HCT116 (cell line): ENCODE data around the gene TOMM70. TPM values are rescaled to one million over a fixed set of nuclear protein-coding genes. Genes with fewer than 3 reads are reported as not detected.

Source experiments
- ATAC-seq: fragments of 200-7000 bp; cut with Tn5 transposase; 2 replicates; pipeline ENCODE4 v1.9.1; 2020; ENCODE audit warnings: mild to moderate bottlenecking, moderate library complexity
- BruUV-seq: library from RNA; stranded (reverse); fragments of 400-500 nt; replicated peaks from 2 replicates; lab custom pipeline; 2021; lab: Mats Ljungman, UMichigan
- CTCF ChIA-PET: fragments of 300-600 bp; sonication (Branson Sonifier 250); formaldehyde crosslinking; loops from one replicate; lab custom pipeline; 2021; ENCODE audit warnings: antibody characterized with exemption; lab: Charles Lee
- POLR2A ChIA-PET: fragments of 300-600, 350-600 bp; sonication (Branson Sonifier 250); formaldehyde crosslinking; loops from one replicate; lab custom pipeline; 2021; ENCODE audit warnings: antibody characterized with exemption; lab: Charles Lee
- RAD21 ChIA-PET, 2 experiments: fragments of 300-600 bp; sonication (Branson Sonifier 250); formaldehyde crosslinking; loops; one replicate each; lab custom pipeline; 2023; ENCODE audit warnings: low total read pairs in 2 of 2; ENCODE audit not compliant: uncharacterized antibody in 2 of 2, unreplicated experiment in 2 of 2, low non-redundant PET in 1 of 2; lab: Charles Lee
- DNase-seq: peaks from one replicate; pipeline ENCODE4 v3.0.0-alpha.2; 2010; ENCODE audit warnings: low read depth, low spot score
- H2AFZ ChIP-seq: fragments of 200-600 bp; shearing (Covaris generic), sonication (generic); 2 replicates; pipeline ENCODE4 v1.6.1; 2017; ENCODE audit warnings: low read depth, mixed run types, mixed read lengths, antibody characterized with exemption, low read length; ENCODE audit not compliant: poor library complexity, severe bottlenecking
- H3K27ac ChIP-seq: 2 replicates; pipeline ENCODE4 v1.5.1; 2012; ENCODE audit warnings: low read depth, low read length
- H3K27me3 ChIP-seq: fragments of 200-600 bp; sonication (generic); 2 replicates; pipeline ENCODE4 v1.6.1; 2016; ENCODE audit warnings: mixed run types, low read length, mixed read lengths; ENCODE audit not compliant: insufficient read depth
- H3K36me3 ChIP-seq, 2 experiments: fragments of 200-500 bp in 1 of 2; fragments of 200-600 bp in 1 of 2; sonication (Bioruptor generic) in 1 of 2; sonication (generic) in 1 of 2; 2 replicates each; pipeline versions ENCODE4 v1.5.1 to v1.6.1; 2014 to 2016; ENCODE audit warnings: low read length in 2 of 2, inconsistent platforms in 1 of 2, mixed read lengths in 1 of 2, mixed run types in 1 of 2; ENCODE audit not compliant: insufficient read depth in 2 of 2, control insufficient read depth in 1 of 2
- H3K4me1 ChIP-seq, 2 experiments: fragments of 200-600 bp in 1 of 2; sonication (generic) in 1 of 2; 2 replicates each; pipeline versions ENCODE4 v1.5.1 to v1.6.1; 2012 to 2017; ENCODE audit warnings: low read length in 2 of 2, inconsistent platforms in 1 of 2, mild to moderate bottlenecking in 1 of 2, mixed read lengths in 1 of 2, mixed run types in 1 of 2, moderate library complexity in 1 of 2; ENCODE audit not compliant: insufficient read depth in 2 of 2, control insufficient read depth in 1 of 2
- H3K4me2 ChIP-seq: fragments of 200-600 bp; sonication (generic); 2 replicates; pipeline ENCODE4 v1.6.1; 2017; ENCODE audit warnings: mixed run types, low read length, mixed read lengths
- H3K4me3 ChIP-seq, 2 experiments: fragments of 200-600 bp in 1 of 2; sonication (generic) in 1 of 2; replicated peaks in 1 of 2; 2 replicates each; pipeline ENCODE4 v1.5.1; 2011 to 2016; ENCODE audit warnings: low read length in 2 of 2, control low read depth in 1 of 2, low read depth in 1 of 2, mild to moderate bottlenecking in 1 of 2, mixed read lengths in 1 of 2, mixed run types in 1 of 2
- H3K79me2 ChIP-seq: fragments of 200-600 bp; sonication (generic); 2 replicates; pipeline ENCODE4 v1.6.1; 2017; ENCODE audit warnings: mild to moderate bottlenecking, mixed run types, low read length, moderate library complexity, mixed read lengths; ENCODE audit not compliant: insufficient read depth
- H3K9ac ChIP-seq: fragments of 200-600 bp; sonication (generic); 2 replicates; pipeline ENCODE4 v1.6.1; 2016; ENCODE audit warnings: low read length, mixed read lengths
- H3K9me2 ChIP-seq: fragments of 200-600 bp; sonication (generic), shearing (Covaris generic); 2 replicates; pipeline ENCODE4 v1.6.1; 2017; ENCODE audit warnings: mixed run types, mild to moderate bottlenecking, moderate library complexity; ENCODE audit not compliant: insufficient read depth
- H3K9me3 ChIP-seq, 2 experiments: fragments of 200-500 bp in 1 of 2; fragments of 200-600 bp in 1 of 2; sonication (Bioruptor generic) in 1 of 2; sonication (generic) in 1 of 2; 2 replicates each; pipeline ENCODE4 v1.6.1; 2014 to 2017; ENCODE audit warnings: low read length in 2 of 2, mixed read lengths in 2 of 2, inconsistent platforms in 1 of 2, low read depth in 1 of 2, mild to moderate bottlenecking in 1 of 2, mixed run types in 1 of 2, moderate library complexity in 1 of 2; ENCODE audit not compliant: control insufficient read depth in 1 of 2, insufficient read depth in 1 of 2
- H4K20me1 ChIP-seq: fragments of 200-600 bp; sonication (generic), shearing (Covaris generic); 2 replicates; pipeline ENCODE4 v1.6.1; 2017; ENCODE audit warnings: mixed run types, mild to moderate bottlenecking, moderate library complexity; ENCODE audit not compliant: insufficient read depth
- CBX3 ChIP-seq: IDR thresholded peaks from 2 replicates; pipeline ENCODE4 v1.6.1; 2012; ENCODE audit warnings: low read depth
- EGR1 ChIP-seq: IDR thresholded peaks from 2 replicates; pipeline ENCODE4 v1.6.1; 2012; ENCODE audit warnings: low read depth
- EZH2 ChIP-seq: fragments of 200-600 bp; sonication (generic); IDR thresholded peaks from 2 replicates; pipeline ENCODE4 v1.6.1; 2017; ENCODE audit warnings: antibody characterized with exemption, mixed run types
- EZH2phosphoT487 ChIP-seq: fragments of 200-600 bp; IDR thresholded peaks from 2 replicates; pipeline ENCODE4 v1.6.1; 2018; ENCODE audit warnings: antibody characterized with exemption, borderline replicate concordance
- JUND ChIP-seq: IDR thresholded peaks from 2 replicates; pipeline ENCODE4 v1.6.1; 2012
- RAD21 ChIP-seq: IDR thresholded peaks from 2 replicates; pipeline ENCODE4 v1.6.1; 2012; ENCODE audit warnings: low read depth, mild to moderate bottlenecking
- SIN3A ChIP-seq: IDR thresholded peaks from 2 replicates; pipeline ENCODE4 v1.6.1; 2012; ENCODE audit warnings: low read depth
- SP1 ChIP-seq: IDR thresholded peaks from 2 replicates; pipeline ENCODE4 v1.6.1; 2012; ENCODE audit warnings: low read depth
- intact Hi-C: fragments of 100-400 bp; cut with micrococcal nuclease; formaldehyde crosslinking; loops from 2 replicates; pipeline ENCODE4 v1.10.0; 2022
- total RNA-seq: library from RNA; stranded (reverse); gene quantifications from one replicate; pipeline ENCODE4 v1.2.1, GENCODE V29; 2021; ENCODE audit not compliant: unreplicated experiment
- TF ChIP-seq, protein P1 (sequence below), 3 experiments: fragments of 200-600 bp in 1 of 3; sonication (generic) in 1 of 3; IDR thresholded peaks in 2 of 3; conservative IDR thresholded peaks in 1 of 3; 2 replicates each; pipeline ENCODE4 v1.5.1; 2012 to 2017; ENCODE audit warnings: low read depth in 2 of 3, low read length in 2 of 3, antibody characterized with exemption in 1 of 3, borderline replicate concordance in 1 of 3, control low read depth in 1 of 3, mild to moderate bottlenecking in 1 of 3, mixed read lengths in 1 of 3, mixed run types in 1 of 3, moderate library complexity in 1 of 3; ENCODE audit not compliant: insufficient read depth in 1 of 3
- TF ChIP-seq, protein P2 (sequence below): IDR thresholded peaks from 2 replicates; pipeline ENCODE4 v1.6.1; 2012
- TF ChIP-seq, protein P3 (sequence below): IDR thresholded peaks from 2 replicates; pipeline ENCODE4 v1.6.1; 2011; ENCODE audit warnings: mild to moderate bottlenecking, low read length, moderate library complexity; ENCODE audit not compliant: insufficient replicate concordance; ENCODE audit errors: extremely low read depth
- TF ChIP-seq, protein P4 (sequence below): IDR thresholded peaks from 2 replicates; pipeline ENCODE4 v1.6.1; 2012; ENCODE audit warnings: low read depth
- TF ChIP-seq, protein P5 (sequence below): IDR thresholded peaks from 2 replicates; pipeline ENCODE4 v1.6.1; 2012

Gene TOMM70
- total RNA-seq, 1 experiment from 2014 or later, result 54.9 TPM

DNA sequence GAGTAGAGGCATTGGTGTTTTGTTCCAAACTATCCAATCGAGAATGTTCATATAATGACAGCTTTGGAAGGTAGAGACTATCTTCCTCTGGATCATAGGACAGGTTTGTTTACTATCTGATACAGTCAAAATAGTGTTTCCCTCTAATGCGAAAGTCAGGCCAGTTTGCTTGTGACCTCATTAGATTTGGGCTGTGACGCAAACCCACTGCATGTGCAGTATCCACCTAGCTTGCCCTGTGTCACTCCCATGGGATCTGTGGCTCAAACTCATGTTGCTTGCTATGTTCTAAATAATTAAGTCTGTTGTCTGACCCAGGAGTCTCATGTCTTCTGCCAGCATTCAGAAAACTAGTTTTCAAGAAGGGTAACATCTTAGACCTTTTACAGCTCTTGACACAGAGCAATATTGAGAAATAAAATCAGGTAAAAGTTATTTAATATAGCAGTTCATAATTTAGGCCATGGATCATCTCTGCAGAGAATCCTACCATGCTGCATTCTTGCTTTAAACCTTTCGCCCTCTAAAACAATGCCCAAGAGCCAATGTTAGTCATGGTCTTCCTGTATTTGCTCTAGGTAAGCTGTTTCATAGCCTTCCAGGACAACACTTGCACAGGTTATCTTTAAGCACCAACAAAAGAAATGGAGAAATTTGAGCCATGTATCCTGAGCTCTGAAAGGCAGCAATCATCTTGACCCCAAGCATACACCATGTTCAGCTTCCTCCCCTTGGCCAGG, 40.0 kb downstream of the TOMM70 start:
- ATAC-seq, result no peak
- H3K4me2 ChIP-seq, result no peak overlapping the region
- no TSS peak for BruUV-seq
- no peak overlapping the region for H3K4me3 ChIP-seq
- RAD21 ChIA-PET, result no interaction called here
- CTCF ChIA-PET, result no interaction called here
- intact Hi-C loops, result no loop called here
- no peaks in the 10 kb centered on the region for H3K9me3 ChIP-seq
- no peaks in the 10 kb centered on the region for H3K9me2 ChIP-seq
- H2AFZ ChIP-seq, result no peak overlapping the region
- H3K79me2 ChIP-seq, result no peaks in the 10 kb centered on the region
- no peak overlapping the region for H3K9ac ChIP-seq
- H3K4me1 ChIP-seq, result no peaks in the 10 kb centered on the region
- TF ChIP-seq, protein P1, sequence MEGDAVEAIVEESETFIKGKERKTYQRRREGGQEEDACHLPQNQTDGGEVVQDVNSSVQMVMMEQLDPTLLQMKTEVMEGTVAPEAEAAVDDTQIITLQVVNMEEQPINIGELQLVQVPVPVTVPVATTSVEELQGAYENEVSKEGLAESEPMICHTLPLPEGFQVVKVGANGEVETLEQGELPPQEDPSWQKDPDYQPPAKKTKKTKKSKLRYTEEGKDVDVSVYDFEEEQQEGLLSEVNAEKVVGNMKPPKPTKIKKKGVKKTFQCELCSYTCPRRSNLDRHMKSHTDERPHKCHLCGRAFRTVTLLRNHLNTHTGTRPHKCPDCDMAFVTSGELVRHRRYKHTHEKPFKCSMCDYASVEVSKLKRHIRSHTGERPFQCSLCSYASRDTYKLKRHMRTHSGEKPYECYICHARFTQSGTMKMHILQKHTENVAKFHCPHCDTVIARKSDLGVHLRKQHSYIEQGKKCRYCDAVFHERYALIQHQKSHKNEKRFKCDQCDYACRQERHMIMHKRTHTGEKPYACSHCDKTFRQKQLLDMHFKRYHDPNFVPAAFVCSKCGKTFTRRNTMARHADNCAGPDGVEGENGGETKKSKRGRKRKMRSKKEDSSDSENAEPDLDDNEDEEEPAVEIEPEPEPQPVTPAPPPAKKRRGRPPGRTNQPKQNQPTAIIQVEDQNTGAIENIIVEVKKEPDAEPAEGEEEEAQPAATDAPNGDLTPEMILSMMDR (IDR thresholded peaks at IDR 0.05 in 2 of 3, conservative IDR thresholded peaks at IDR 0.05 in 1 of 3; ENCODE audit: borderline replicate concordance in 1 of 3, insufficient read depth in 1 of 3, low read depth in 2 of 3, low read length in 2 of 3), result no peak
- no peak for TF ChIP-seq EGR1
- TF ChIP-seq CBX3, result no peak
- TF ChIP-seq SP1, result no peak
- TF ChIP-seq, protein P2, sequence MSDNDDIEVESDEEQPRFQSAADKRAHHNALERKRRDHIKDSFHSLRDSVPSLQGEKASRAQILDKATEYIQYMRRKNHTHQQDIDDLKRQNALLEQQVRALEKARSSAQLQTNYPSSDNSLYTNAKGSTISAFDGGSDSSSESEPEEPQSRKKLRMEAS, result no peak
- TF ChIP-seq RAD21, result no peak
- TF ChIP-seq EZH2, result no peak
- TF ChIP-seq EZH2phosphoT487, result no peak
- TF ChIP-seq, protein P3, sequence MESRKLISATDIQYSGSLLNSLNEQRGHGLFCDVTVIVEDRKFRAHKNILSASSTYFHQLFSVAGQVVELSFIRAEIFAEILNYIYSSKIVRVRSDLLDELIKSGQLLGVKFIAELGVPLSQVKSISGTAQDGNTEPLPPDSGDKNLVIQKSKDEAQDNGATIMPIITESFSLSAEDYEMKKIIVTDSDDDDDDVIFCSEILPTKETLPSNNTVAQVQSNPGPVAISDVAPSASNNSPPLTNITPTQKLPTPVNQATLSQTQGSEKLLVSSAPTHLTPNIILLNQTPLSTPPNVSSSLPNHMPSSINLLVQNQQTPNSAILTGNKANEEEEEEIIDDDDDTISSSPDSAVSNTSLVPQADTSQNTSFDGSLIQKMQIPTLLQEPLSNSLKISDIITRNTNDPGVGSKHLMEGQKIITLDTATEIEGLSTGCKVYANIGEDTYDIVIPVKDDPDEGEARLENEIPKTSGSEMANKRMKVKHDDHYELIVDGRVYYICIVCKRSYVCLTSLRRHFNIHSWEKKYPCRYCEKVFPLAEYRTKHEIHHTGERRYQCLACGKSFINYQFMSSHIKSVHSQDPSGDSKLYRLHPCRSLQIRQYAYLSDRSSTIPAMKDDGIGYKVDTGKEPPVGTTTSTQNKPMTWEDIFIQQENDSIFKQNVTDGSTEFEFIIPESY, result no peak
- no peak for TF ChIP-seq SIN3A
- TF ChIP-seq JUND, result no peak
- TF ChIP-seq, protein P4, sequence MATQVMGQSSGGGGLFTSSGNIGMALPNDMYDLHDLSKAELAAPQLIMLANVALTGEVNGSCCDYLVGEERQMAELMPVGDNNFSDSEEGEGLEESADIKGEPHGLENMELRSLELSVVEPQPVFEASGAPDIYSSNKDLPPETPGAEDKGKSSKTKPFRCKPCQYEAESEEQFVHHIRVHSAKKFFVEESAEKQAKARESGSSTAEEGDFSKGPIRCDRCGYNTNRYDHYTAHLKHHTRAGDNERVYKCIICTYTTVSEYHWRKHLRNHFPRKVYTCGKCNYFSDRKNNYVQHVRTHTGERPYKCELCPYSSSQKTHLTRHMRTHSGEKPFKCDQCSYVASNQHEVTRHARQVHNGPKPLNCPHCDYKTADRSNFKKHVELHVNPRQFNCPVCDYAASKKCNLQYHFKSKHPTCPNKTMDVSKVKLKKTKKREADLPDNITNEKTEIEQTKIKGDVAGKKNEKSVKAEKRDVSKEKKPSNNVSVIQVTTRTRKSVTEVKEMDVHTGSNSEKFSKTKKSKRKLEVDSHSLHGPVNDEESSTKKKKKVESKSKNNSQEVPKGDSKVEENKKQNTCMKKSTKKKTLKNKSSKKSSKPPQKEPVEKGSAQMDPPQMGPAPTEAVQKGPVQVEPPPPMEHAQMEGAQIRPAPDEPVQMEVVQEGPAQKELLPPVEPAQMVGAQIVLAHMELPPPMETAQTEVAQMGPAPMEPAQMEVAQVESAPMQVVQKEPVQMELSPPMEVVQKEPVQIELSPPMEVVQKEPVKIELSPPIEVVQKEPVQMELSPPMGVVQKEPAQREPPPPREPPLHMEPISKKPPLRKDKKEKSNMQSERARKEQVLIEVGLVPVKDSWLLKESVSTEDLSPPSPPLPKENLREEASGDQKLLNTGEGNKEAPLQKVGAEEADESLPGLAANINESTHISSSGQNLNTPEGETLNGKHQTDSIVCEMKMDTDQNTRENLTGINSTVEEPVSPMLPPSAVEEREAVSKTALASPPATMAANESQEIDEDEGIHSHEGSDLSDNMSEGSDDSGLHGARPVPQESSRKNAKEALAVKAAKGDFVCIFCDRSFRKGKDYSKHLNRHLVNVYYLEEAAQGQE, result no peak
- TF ChIP-seq, protein P5, sequence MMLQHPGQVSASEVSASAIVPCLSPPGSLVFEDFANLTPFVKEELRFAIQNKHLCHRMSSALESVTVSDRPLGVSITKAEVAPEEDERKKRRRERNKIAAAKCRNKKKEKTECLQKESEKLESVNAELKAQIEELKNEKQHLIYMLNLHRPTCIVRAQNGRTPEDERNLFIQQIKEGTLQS, result no peak
- TF ChIP-seq, all 23 proteins: peak for 0
- no peak for DNase-seq
- H4K20me1 ChIP-seq, result no peaks in the 10 kb centered on the region
- H3K36me3 ChIP-seq, result peaks cover 6 to 32% of the 10 kb centered on the region in 2 experiments; a peak in 2 of 4 replicates
- no peaks in the 10 kb centered on the region for H3K27me3 ChIP-seq
- no peak overlapping the region for H3K27ac ChIP-seq
- POLR2A ChIA-PET, result no interaction called here
